ENCODE measurements around the gene TMEM183A.

DNA sequence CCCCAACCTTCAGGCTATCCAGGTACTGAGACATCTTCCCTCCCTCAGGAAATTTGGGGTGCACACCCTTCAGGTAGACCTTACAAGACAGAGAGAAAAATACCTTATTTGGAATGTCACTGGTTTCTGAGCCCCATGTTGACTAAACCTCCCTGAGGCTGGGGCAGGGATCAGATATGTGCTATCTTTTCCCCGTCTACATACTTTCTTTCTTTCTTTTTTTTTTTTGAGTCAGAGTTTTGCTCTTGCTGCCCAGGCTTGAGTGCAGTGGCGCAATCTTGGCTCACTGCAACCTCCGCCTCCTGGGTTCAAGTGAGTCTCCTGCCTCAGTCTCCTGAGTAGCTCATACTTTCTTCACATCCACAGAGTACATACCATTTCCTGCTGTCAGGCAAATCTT is 41.8 kb upstream of the TMEM183A start:
- TF ChIP-seq POLR2A (IDR thresholded peaks at IDR 0.05; ENCODE audit: low read depth) = no peak
- TF ChIP-seq, protein P1, sequence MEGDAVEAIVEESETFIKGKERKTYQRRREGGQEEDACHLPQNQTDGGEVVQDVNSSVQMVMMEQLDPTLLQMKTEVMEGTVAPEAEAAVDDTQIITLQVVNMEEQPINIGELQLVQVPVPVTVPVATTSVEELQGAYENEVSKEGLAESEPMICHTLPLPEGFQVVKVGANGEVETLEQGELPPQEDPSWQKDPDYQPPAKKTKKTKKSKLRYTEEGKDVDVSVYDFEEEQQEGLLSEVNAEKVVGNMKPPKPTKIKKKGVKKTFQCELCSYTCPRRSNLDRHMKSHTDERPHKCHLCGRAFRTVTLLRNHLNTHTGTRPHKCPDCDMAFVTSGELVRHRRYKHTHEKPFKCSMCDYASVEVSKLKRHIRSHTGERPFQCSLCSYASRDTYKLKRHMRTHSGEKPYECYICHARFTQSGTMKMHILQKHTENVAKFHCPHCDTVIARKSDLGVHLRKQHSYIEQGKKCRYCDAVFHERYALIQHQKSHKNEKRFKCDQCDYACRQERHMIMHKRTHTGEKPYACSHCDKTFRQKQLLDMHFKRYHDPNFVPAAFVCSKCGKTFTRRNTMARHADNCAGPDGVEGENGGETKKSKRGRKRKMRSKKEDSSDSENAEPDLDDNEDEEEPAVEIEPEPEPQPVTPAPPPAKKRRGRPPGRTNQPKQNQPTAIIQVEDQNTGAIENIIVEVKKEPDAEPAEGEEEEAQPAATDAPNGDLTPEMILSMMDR (IDR thresholded peaks at IDR 0.05) = no peak

Data from esophagus muscularis mucosa (tissue), 3 donors.